HL-60/S4 (cell line): ENCODE results near the gene SERINC5.

Source experiments
- in situ Hi-C: fragments of 300-500 bp; cut with MboI; formaldehyde crosslinking; loops from 2 replicates; pipeline ENCODE4 v1.14.3; 2022; ENCODE audit warnings: low sequenced_read_pairs

The SERINC5 gene

GRCh38 chr5:80230269-80230992 lies 25.4 kb downstream of the SERINC5 start:
- in situ Hi-C loops: no loop called here

GRCh38 chr5:80229902-80230255 lies 26.0 kb downstream of the SERINC5 start:
- in situ Hi-C loops: no loop called here

GRCh38 chr5:80227979-80228596 lies 27.8 kb downstream of the SERINC5 start:
- in situ Hi-C loops: no loop called here

GRCh38 chr5:80225934-80226326 lies 29.9 kb downstream of the SERINC5 start:
- in situ Hi-C loops: no loop called here

GRCh38 chr5:80225189-80225933 lies 30.5 kb downstream of the SERINC5 start:
- in situ Hi-C loops: no loop called here

- in situ Hi-C loops: no loop called here
Measured at GRCh38 chr5:80223561-80223960, 32.3 kb downstream of the SERINC5 start.

- in situ Hi-C loops: no loop called here
Measured at GRCh38 chr5:80220245-80220897, 35.5 kb downstream of the SERINC5 start.

- in situ Hi-C loops: no loop called here
Measured at GRCh38 chr5:80219391-80219790, 36.5 kb downstream of the SERINC5 start.

GRCh38 chr5:80217667-80218066 lies 38.2 kb downstream of the SERINC5 start:
- in situ Hi-C loops: no loop called here

- in situ Hi-C loops: no loop called here
Measured at GRCh38 chr5:80216753-80217596, 38.9 kb downstream of the SERINC5 start.

GRCh38 chr5:80216096-80216495 lies 39.8 kb downstream of the SERINC5 start:
- in situ Hi-C loops: no loop called here

GRCh38 chr5:80215523-80215922 lies 40.3 kb downstream of the SERINC5 start:
- in situ Hi-C loops: no loop called here

- in situ Hi-C loops: no loop called here
Measured at GRCh38 chr5:80213466-80213865, 42.4 kb downstream of the SERINC5 start.

GRCh38 chr5:80212171-80212667 lies 43.6 kb downstream of the SERINC5 start:
- in situ Hi-C loops: no loop called here

GRCh38 chr5:80211327-80211726 lies 44.5 kb downstream of the SERINC5 start:
- in situ Hi-C loops: no loop called here

GRCh38 chr5:80210014-80210413 lies 45.8 kb downstream of the SERINC5 start:
- in situ Hi-C loops: no loop called here

- in situ Hi-C loops: no loop called here
Measured at GRCh38 chr5:80208381-80208780, 47.5 kb downstream of the SERINC5 start.

- in situ Hi-C loops: no loop called here
Measured at GRCh38 chr5:80207832-80208231, 48.0 kb downstream of the SERINC5 start.

GRCh38 chr5:80206282-80206681 lies 49.6 kb downstream of the SERINC5 start:
- in situ Hi-C loops: no loop called here

GRCh38 chr5:80205846-80206245 lies 50.0 kb downstream of the SERINC5 start:
- in situ Hi-C loops: no loop called here
